ENCODE results near the gene MOB1A. TPM values are rescaled to one million over a fixed set of nuclear protein-coding genes. Genes with fewer than 3 reads are reported as not detected.

Gene MOB1A
- total and polyA plus RNA-seq, 2 of the 13 experiments (the other 11 are each of a cell fraction or from before 2014, with no cell fraction given): 48.2 to 139 TPM

GRCh38 chr2:74179063-74179865 lies 585 bp upstream of the MOB1A start (continued):
- no peak for TF ChIP-seq SALL1 (CRISPR knock-in tag; IDR thresholded peaks at IDR 0.05)
- peak; percentile 66; the same call in 1 of the 2 replicates for TF ChIP-seq ZFP82 (CRISPR knock-in tag; IDR thresholded peaks at IDR 0.05; ENCODE audit: borderline replicate concordance)
- TF ChIP-seq ZNF329 (CRISPR knock-in tag; IDR thresholded peaks at IDR 0.05; ENCODE audit: low read depth): no peak
- peak; percentile 14; the same call in 1 of the 2 replicates for TF ChIP-seq HES4 (CRISPR knock-in tag; IDR thresholded peaks at IDR 0.05; ENCODE audit: borderline replicate concordance)
- TF ChIP-seq DMTF1 (CRISPR knock-in tag; IDR thresholded peaks at IDR 0.05): no peak
- TF ChIP-seq TOPORS (CRISPR knock-in tag; IDR thresholded peaks at IDR 0.05): no peak
- TF ChIP-seq ZBTB37 (CRISPR knock-in tag; IDR thresholded peaks at IDR 0.05): no peak
- peak; percentile 47; the same call in 1 of the 2 replicates for TF ChIP-seq ZNF710 (CRISPR knock-in tag; IDR thresholded peaks at IDR 0.05; ENCODE audit: borderline replicate concordance)
- peak; percentile 26; the same call in 1 of the 2 replicates for TF ChIP-seq ZNF33A (CRISPR knock-in tag; IDR thresholded peaks at IDR 0.05; ENCODE audit: borderline replicate concordance)
- no peak for TF ChIP-seq ZNF615 (CRISPR knock-in tag; IDR thresholded peaks at IDR 0.05; ENCODE audit: borderline replicate concordance)
- no peak; the same call in 1 of the 2 replicates for TF ChIP-seq ZMYM4 (CRISPR knock-in tag; IDR thresholded peaks at IDR 0.05)
- no peak for TF ChIP-seq ZNF543 (CRISPR knock-in tag; IDR thresholded peaks at IDR 0.05)
- TF ChIP-seq ADNP (CRISPR knock-in tag; IDR thresholded peaks at IDR 0.05): no peak
- no peak for TF ChIP-seq ZNF207 (IDR thresholded peaks at IDR 0.05; ENCODE audit: borderline replicate concordance)
- peak in 1 of 2 experiments; percentile 72; a peak in 2 of 4 replicates for TF ChIP-seq REST (IDR thresholded peaks at IDR 0.05; ENCODE audit: borderline replicate concordance in 1 of 2, low read depth in 1 of 2, low read length in 2 of 2)
- TF ChIP-seq ZBTB26 (CRISPR knock-in tag; IDR thresholded peaks at IDR 0.05; ENCODE audit: borderline replicate concordance): 0 out of 2 replicates have a peak, but pooled peaks have one; percentile 2
- no peak; the same call in none of the 2 replicates for TF ChIP-seq HOXA3 (CRISPR knock-in tag; IDR thresholded peaks at IDR 0.05)
